Stomach (tissue), 4 donors: ENCODE results near the gene HDGFL2.

Source experiments
- EP300 ChIP-seq: sonication (generic); formaldehyde crosslinking; IDR thresholded peaks from one replicate; pipeline ENCODE4 v1.6.1; 2017; ENCODE audit warnings: antibody characterized with exemption
- POLR2A ChIP-seq, 4 donors: fragments of 450-650 bp; IDR thresholded peaks; one replicate each; pipeline ENCODE4 v1.6.1; 2016; ENCODE audit warnings: antibody characterized with exemption in 4 of 4, control low read depth in 2 of 4, mild to moderate bottlenecking in 1 of 4, moderate library complexity in 1 of 4
- TF ChIP-seq, protein P1 (sequence below), 7 experiments: fragments of 450-650 bp in 4 of 7; fragments of 200-600 bp in 3 of 7; sonication (generic) in 3 of 7; IDR thresholded peaks; one replicate each; pipeline ENCODE4 v1.5.1; 2016 to 2019; ENCODE audit warnings: antibody characterized with exemption in 7 of 7, control low read depth in 2 of 7, mild to moderate bottlenecking in 1 of 7

- TF ChIP-seq POLR2A (IDR thresholded peaks at IDR 0.05) (no peak), EP300 (no peak)
- TF ChIP-seq, protein P1, sequence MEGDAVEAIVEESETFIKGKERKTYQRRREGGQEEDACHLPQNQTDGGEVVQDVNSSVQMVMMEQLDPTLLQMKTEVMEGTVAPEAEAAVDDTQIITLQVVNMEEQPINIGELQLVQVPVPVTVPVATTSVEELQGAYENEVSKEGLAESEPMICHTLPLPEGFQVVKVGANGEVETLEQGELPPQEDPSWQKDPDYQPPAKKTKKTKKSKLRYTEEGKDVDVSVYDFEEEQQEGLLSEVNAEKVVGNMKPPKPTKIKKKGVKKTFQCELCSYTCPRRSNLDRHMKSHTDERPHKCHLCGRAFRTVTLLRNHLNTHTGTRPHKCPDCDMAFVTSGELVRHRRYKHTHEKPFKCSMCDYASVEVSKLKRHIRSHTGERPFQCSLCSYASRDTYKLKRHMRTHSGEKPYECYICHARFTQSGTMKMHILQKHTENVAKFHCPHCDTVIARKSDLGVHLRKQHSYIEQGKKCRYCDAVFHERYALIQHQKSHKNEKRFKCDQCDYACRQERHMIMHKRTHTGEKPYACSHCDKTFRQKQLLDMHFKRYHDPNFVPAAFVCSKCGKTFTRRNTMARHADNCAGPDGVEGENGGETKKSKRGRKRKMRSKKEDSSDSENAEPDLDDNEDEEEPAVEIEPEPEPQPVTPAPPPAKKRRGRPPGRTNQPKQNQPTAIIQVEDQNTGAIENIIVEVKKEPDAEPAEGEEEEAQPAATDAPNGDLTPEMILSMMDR (IDR thresholded peaks at IDR 0.05): no peak
Observed at GRCh38 chr19:4521170-4521887, 49.2 kb downstream of the HDGFL2 start.
